GM21526 (cell line): ENCODE results near the gene PRIMPOL.
"Not testable (repeated sequence)": the region's sequence is repeated elsewhere in the genome, so short reads cannot be mapped to it uniquely, and the experiment has no call there.

Source experiments
- ATAC-seq: cut with Tn5 transposase; IDR thresholded peaks from one replicate; pipeline ENCODE4 v1.9.1; 2021; ENCODE audit warnings: moderate library complexity; ENCODE audit not compliant: unreplicated experiment, low FRiP score

PRIMPOL gene

DNA sequence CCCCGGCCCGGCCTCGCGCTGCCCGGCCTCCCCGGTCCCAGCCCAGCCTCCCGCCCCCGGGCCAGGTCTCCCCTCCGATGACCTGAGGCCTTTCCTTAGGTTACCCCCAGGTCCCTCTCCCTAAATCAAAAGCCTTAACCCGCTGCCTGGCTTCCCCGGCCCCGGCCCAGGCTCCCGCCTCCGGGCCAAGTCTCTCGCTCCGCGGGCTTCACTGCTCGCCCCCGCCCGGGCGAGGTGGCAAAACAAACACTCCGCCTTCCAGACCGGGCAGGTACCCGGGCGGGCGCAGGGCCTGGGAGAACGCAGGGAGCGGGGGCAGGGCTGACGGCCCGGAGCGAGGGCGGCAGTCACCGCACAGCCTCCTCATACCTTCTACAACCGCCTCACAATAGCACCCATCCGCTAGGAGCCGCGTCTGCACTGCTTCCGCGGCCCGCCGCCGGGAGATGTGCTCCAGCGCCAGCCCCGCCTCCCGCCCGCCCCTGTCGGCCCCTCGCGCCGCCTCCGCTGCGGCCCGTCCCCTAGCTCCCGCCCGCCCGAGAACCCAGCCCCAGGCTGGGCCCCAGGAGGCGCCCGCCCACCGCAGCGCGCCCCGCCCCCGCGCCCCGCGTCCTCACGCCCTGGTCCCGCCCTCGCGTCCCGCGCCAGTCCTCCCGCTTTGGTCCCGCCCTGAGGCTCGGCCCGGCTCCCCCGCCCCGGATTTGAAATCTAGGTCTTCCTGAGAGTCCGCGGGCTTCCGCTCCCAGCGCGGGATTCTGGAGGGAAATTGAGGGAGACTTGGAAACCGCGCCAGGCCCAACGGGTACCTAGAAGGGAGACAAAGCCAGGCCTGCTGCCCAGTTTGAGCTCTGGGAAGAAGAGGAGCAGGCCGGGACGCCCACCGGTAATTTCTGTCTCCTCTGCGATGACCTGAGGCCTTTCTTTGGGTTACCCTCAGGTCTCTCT lies at the start of gene PRIMPOL, which contains the start of gene CASP3:
Gene PRIMPOL, plus strand, starts transcription at position 713 of the 945 bp plus-strand sequence. CDS start 7,403 bp downstream, outside the sequence.
Gene CASP3, minus strand, starts transcription at position 422 of the 945 bp plus-strand sequence. CDS start 10,994 bp downstream, outside the sequence.
- ATAC-seq: peak; percentile 76

- not testable (repeated sequence) for ATAC-seq
Measured at GRCh38 chr4:184600982-184601381, 48.6 kb upstream of the PRIMPOL start.

- not testable (repeated sequence) for ATAC-seq
Measured at GRCh38 chr4:184602857-184603256, 46.7 kb upstream of the PRIMPOL start.

DNA sequence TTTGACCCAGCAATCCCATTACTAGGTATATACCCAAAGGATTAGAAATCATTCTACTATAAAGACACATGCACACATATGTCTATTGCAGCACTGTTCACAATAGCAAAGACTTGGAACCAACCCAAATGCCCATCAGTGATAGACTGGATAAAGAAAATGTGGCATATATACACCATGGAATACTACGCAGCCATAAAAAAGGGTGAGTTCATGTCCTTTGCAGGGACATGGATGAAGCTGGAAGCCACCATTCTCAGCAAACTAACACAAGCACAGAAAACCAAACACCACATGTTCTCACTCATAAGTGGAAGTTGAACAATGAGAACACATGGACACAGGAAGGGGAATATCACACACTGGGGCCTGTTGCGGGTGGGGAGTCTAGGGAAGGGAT lies 42.1 kb upstream of the PRIMPOL start:
- not testable (repeated sequence) for ATAC-seq

DNA sequence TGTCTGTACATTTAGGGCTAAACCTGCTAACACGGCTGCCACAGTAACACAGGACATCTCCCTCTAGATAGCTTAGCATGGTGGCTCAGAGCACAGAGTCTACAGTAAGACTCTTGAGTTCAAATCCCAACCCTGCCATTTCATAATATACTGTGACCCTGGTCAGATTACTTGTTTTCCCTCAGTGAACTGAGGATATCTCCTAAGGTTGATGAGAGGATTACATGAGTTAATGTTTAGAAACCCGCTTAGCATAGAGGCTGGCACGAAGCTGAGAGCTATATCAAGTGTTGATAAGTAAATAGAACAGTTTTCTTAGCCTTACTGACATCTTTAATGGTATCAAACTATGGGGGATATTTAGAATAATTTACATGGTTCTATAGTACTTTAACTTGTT lies 37.5 kb upstream of the PRIMPOL start:
- no peak for ATAC-seq

DNA sequence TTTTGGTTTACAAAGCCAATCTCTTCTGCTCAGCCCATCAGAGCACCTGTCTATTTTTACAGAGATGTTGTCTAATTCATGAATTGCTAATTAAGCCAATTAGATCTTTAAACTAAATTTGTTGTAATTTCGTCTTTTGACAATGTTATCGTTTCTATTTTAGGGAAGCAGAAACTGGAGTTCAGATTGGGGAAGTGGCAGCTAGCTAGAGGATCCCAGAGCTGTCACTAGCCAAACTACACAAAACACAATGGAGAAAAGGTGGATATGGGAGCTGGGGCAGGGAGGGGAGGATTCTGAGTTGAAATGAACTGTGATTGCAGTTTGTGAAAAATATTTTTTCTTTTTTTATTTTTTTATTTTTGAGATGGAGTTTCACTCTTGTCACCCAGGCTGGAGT lies 36.1 kb upstream of the PRIMPOL start:
- no peak for ATAC-seq

GRCh38 chr4:184614509-184614908 lies 35.0 kb upstream of the PRIMPOL start:
- ATAC-seq: no peak

DNA sequence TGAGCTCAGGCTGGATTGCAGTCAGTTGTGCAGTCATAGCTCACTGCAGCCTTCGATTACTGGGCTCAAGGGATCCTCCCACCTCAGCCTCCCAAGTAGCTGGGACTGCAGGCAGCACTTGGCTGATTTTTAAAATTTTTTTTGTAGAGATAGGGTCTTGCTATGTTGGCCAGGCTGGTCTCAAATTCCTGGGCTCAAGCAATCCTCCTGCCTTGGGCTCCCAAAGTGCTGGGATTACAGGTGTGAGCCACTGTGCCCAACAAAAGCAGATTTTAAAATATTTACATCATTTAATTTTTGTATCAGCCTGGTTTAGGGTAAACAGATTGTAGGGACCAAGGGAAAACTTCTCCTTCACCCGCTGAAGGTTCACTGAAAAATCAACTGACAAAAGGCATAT lies 33.4 kb upstream of the PRIMPOL start:
- ATAC-seq: not testable (repeated sequence)

DNA sequence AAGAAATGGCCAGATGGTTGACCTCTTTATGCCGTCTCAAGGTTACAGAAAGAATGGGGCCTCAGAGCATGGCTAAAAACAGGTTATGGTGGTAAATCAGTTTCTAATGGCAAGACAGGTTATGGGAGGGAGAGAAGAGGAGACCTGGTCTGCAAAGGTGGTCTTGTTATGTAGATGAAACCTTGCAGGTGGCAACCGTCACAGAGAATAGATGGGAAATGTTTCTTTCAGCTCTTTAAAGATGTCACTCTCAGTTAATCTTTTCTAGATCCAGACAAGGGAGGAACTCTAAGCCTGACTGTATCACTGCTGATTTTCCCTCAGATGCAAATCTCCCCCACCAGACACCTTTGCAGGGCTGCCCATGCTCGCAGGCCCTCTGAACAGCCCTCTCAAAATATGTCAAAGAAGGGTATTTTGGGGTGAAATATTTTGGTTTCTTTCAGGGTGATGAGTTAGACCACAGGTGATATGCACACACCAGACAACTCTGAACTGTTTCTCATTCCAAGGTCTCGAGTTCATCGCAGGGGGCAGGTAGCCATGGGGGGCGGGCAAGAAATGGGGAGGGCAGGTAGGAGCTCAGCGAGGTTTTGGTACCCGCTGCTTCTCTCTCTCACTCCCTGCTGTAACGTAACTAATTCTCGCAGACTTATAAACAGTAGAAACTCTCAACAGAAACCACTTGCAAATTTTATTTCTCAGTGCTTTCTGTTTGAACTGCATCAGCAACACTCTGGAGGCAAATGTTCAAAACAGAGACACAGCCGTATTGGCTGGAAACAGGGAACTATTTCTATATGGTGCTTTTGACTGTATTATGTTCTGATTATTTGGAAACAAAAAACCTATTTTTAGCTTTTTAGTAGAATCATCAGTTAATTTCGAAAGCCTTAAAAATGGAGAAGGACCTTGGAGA lies 32.6 kb upstream of the PRIMPOL start:
- peak; percentile 76 for ATAC-seq

- no peak for ATAC-seq
Measured at GRCh38 chr4:184617600-184618196, 31.8 kb upstream of the PRIMPOL start.

- ATAC-seq: no peak
Measured at GRCh38 chr4:184620212-184620867, 29.2 kb upstream of the PRIMPOL start.

- ATAC-seq: no peak
Measured at GRCh38 chr4:184621518-184621917, 28.0 kb upstream of the PRIMPOL start.

DNA sequence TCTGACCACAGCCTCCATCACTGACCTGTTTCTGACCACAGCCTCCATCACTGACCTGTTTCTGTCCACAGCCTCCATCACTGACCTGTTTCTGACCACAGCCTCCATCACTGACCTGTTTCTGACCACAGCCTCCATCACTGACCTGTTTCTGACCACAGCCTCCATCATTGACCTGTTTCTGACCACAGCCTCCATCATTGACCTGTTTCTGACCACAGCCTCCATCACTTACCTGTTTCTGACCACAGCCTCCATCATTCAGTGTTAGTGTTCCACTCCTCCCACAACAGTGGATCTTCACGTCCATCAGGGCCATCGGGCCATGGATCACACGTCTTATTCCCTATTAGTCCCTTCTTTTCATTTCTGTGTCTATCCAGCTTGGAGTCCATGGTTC lies 25.0 kb upstream of the PRIMPOL start:
- ATAC-seq: not testable (repeated sequence)

- no peak for ATAC-seq
Measured at GRCh38 chr4:184624972-184625554, 24.5 kb upstream of the PRIMPOL start.

DNA sequence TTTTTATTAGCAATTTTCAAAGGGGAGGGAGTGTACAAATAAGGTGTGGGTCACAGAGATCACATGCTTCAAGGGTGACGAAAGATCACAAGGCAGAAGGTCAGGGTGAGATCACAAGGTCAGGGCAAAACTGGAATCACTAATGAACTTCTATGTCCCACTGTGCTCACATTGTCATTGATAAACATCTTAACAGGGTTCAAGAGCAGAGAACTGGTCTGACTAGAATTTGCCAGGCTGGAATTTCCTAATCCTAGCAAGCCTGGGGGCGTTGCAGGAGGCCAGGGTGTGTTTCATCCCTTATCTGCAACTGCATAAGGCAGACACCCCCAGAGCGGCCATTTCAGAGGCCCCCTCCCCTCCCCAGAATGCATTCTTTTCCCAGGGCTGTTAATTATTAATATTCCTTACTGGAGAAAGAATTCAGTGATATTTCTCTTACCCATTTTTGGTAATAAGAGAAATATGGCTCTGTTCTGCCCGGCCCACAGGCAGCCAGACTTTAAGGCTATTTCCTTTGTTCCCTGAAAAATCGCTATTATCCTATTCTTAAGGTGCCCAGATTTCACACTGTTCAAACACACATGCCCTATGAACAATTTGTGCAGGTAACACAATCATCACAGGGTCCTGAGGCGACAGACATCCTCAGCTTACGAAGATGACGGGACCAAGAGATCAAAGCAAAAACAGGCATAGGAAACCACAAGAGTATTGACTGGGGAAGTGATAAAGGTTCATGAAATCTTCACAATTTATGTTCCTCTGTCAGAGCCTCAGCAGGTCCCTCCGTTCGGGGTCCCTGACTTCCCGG lies 23.5 kb upstream of the PRIMPOL start:
- not testable (repeated sequence) for ATAC-seq

DNA sequence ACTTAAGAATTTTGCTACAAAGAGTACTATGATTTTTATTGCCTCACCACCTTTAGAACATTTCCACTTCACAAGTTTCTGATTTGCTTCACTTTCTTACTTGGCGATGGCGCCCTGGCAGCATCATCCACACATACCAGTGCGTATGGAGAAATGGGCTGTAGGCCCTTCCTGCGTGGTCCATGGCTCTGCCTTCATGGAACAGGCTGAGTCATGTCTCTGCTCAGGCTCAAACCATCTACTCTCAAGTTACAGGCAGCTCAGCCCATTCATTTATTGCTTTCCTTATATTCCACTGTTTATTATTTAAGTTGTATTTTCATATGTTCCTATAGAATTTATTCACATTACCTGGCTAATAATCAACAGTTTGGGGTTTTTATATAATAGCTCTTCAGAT lies 21.4 kb upstream of the PRIMPOL start:
- no peak for ATAC-seq

GRCh38 chr4:184632842-184633241 lies 16.7 kb upstream of the PRIMPOL start:
- no peak for ATAC-seq

GRCh38 chr4:184635381-184635780 lies 14.2 kb upstream of the PRIMPOL start:
- no peak for ATAC-seq

GRCh38 chr4:184636144-184636543 lies 13.4 kb upstream of the PRIMPOL start:
- no peak for ATAC-seq
